Inflammatory macrophage treated with lipopolysaccharide for 4 hours (primary cell): ENCODE measurements around the gene KIF16B.

Source experiments
- DNase-seq: peaks from one replicate; pipeline ENCODE4 v3.0.0-alpha.2; 2020

KIF16B gene

GRCh38 chr20:16390991-16391390 is 182.3 kb downstream of the KIF16B start:
- DNase-seq = peak; percentile 73

- DNase-seq = no peak
Observed at GRCh38 chr20:16388731-16389130, 184.5 kb downstream of the KIF16B start.

- DNase-seq = peak; percentile 73
Observed at GRCh38 chr20:16387666-16388065, 185.6 kb downstream of the KIF16B start.

DNA sequence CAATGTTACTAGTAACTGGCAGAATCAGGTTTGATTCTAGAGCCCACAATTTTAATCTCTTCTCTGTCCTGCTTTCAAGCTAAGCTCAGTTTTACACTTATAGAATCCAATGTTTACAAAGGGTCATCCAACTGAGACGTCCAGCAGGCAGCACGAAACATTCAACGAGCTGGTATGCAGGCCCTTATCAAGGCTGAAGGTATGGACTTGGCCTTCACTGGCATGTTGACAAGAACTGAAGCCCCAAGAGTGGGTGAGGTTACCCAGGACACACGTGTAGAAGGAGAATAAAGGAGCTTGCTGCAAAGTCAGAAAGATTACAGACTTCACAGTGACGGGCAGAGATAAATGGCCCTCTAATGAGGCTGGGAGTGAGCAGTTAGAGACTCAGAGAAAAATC is 187.4 kb downstream of the KIF16B start:
- no peak for DNase-seq

DNA sequence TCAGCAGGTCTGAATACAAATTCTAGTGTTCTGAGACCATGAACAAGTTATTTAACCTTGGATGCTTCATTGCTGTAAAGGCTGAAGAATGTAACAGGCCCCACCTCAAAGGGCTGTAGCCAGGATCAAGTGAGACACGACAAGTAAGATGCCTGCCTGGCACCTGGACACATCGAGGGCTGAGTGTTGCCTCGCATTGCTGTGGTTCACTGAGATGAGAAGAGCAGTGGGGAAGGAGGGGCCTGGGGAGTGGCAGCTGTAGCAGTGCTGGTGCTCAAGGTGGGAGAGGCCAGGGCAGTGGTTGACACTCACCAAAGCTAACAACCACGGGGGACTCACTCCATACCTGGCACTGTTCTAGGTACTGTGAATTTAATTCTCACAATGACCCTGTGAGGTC is 187.8 kb downstream of the KIF16B start:
- no peak for DNase-seq

GRCh38 chr20:16381444-16381843 is 191.8 kb downstream of the KIF16B start:
- no peak for DNase-seq

DNA sequence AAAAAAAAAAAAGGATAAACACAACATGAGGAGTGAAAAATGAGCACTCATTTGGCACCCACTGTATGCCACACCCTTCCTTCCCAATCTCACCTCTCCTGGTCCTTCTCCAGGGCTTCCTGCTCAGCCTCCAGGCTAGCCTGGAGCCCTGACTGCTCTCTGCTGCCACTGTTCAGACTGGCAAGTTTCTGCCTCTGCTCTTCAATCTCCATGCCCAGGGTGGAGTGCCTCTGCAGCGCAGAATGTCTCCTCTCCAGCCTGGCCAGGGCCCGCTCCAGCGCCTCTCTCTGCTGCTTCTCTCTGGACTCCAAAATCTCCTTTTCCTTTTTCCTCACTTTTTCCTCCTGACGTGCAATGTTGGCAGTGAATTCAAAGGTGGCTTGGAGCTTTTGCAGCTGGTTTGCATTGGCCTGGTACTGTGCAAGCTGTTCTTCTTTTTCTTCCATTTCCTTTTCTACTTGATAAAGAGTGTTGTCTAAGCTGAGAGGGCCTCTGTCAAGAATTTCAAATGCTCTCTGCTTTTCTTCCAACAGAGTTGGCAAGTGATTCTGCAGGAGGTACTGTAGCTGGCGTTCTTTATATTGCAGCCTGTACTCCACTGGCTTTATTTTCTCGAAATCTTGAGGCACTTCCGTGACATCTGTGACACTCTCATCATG is 194.4 kb downstream of the KIF16B start:
- DNase-seq = no peak

- no peak for DNase-seq
Observed at GRCh38 chr20:16378122-16378521, 195.1 kb downstream of the KIF16B start.

DNA sequence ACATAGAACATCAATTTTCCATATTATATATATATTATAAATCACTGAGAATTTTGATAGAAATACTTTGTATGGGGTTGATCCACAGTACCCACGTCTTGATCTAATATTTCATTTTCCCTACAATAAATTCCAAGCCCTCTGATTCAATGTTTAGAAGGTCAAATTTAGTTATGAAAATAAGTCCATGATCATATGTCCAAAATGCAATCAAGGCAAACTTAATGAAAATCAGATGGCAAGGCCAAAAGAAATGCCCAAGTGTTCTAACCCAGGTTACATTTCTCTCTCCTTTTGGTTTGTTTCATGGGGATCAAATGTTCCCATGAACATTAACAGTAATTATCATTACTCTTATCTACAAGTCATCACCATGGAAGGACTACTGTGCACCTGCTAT is 203.8 kb downstream of the KIF16B start:
- no peak for DNase-seq

GRCh38 chr20:16368645-16369292 is 204.5 kb downstream of the KIF16B start:
- no peak for DNase-seq

DNA sequence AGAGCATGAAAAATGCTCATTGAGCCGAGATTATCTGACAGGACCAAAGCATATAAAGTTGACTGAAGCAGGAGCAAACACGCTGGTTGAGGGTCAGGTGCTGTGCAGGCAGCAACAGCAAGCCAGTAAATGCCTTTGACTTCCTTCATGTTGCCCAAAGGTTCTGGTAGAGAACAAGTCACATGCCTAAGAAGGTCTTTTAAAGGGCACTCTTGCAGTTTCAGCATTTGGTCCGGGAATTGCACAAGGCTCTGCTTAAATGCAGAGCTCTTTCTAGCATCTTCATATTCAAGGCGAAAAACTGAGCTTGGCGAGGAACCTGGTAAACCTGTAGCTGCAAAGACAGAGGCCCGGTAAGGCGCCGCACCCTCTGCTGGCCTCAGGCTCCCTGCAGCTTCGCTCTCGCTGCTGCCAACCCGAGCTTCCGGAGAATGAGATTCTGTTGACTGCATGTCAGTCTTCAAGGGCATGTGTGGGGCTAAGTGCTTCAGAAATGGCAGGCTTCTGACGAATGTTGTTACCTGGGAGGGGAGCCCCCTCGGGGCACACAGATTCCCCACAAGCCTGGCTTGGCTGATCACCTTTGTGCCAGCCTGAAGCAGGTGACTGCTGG is 205.2 kb downstream of the KIF16B start:
- no peak for DNase-seq

- DNase-seq = no peak
Observed at GRCh38 chr20:16366529-16366928, 206.7 kb downstream of the KIF16B start.

DNA sequence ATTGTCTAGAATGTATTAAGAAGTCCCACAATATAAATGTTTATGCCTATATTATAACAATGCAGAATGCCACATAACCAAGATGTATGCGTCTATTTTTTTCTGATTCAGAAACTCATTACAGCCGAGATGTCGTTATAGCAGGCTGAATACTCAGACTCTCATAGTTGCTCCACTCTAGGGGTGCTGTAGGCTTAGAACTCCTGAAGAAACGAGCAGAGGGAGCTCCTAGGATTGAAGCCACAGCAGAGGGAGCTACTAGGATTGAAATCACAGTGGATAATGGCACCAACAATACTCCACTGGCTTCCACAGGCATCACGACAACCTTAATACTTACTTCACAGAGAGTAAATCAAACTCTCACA is 208.9 kb downstream of the KIF16B start:
- no peak for DNase-seq

DNA sequence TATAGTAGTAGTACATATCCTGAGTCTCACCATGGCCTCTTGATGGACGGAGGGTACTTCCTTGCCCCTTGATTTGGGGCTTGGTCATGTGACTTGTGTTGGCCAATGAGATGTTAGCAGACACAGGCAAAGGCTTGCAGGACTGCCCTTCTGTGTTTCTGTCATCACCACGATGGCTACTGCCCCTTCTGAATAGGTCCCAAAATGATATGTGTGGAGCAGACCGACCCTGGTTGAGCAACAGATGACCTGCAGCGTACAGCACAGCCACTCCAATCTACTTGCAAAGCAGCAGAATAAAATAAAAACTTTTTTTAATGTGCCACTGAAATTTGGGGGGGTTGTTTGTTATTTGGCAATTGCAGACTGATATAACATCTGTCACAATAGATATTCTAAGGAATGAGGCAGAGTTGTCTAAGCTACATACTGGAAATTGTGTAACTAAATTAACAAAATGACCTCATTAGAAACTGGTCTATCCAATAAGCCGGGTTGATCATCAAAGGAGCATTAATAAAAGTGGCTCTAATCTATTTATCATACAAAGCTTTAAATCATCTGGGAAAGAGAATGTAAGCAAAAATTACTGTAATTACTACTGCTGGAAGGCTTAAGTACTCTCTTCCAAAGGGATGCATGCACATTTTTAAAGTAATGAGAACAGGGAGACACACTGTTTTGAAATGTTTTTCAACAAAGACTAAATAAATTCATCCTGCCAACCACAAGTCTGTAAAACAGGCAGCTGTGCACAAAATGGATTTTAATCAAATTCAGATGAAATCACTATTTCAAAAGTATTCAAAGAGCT is 209.5 kb downstream of the KIF16B start:
- DNase-seq = no peak

GRCh38 chr20:16362642-16363041 is 210.6 kb downstream of the KIF16B start:
- DNase-seq = no peak

DNA sequence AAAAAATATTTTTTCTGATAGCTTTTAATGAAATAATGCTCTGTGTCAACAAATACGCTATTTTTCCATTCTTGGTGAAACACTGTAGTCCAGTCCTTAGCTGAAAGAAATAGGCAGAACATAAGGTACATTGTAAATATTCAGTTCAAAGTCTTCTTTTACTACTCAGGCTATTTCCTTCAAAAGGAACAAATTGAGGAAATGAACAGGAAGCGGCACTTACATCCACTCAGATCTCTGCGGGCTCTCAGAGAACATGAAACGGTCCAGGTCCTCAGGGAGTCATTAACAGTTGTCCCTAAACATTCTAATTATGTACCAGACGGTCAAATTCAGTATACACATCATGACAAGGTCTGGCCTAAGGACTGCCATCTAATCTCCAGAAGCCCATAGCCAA is 212.6 kb downstream of the KIF16B start:
- no peak for DNase-seq

GRCh38 chr20:16353417-16353781 is 219.8 kb downstream of the KIF16B start:
- no peak for DNase-seq

DNA sequence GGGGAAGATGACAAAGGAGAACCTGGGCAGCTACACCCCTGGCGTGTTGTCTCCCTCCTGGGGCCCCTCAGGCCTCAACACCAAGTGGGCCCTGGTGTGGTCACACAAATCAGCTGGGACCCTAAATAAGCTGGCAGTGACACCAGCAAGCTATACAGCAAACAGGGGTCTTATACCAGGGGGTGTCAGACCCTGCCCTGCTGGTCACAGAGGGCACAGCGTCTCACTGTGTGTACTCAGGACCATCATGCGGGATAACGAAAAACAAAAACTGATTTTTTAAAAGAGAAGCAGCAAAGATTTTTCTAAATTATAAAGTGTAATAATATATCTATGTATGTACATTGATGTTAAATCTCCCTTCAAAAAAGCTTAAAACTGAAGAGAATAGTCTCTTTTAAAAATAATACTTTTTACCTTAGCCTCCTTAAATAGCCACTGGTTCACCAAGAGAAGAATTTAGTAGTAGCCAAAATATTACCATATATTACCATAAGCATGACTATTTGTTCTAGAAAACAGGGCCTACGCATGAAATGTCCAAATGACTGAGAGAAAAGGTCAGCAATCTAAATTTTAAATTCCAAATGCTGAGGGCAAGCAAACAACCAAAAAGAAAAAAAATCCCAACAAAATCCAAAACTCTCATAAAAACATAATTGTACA is 220.4 kb downstream of the KIF16B start:
- no peak for DNase-seq

GRCh38 chr20:16352321-16352720 is 220.9 kb downstream of the KIF16B start:
- no peak for DNase-seq

- no peak for DNase-seq
Observed at GRCh38 chr20:16351415-16351814, 221.8 kb downstream of the KIF16B start.

DNA sequence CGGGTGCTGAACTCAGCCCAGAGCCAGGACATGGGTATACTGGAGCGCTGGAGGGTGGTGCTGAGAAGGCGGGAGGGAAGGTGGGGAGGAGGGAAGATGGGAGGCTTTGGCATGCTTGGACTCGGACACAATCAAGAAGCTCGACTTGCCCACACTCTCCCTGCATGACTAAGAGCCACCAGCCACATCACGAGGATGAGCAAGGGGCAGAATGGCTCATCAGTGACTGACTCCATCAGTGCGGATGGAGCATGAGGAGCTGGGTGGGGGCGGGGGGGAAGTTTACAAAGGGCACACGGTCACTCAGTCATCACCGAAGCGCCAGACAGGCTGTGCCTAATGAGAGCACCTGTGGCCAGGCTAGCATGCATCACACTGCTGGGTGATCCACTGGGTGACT is 222.8 kb downstream of the KIF16B start:
- DNase-seq = peak; percentile 4

DNA sequence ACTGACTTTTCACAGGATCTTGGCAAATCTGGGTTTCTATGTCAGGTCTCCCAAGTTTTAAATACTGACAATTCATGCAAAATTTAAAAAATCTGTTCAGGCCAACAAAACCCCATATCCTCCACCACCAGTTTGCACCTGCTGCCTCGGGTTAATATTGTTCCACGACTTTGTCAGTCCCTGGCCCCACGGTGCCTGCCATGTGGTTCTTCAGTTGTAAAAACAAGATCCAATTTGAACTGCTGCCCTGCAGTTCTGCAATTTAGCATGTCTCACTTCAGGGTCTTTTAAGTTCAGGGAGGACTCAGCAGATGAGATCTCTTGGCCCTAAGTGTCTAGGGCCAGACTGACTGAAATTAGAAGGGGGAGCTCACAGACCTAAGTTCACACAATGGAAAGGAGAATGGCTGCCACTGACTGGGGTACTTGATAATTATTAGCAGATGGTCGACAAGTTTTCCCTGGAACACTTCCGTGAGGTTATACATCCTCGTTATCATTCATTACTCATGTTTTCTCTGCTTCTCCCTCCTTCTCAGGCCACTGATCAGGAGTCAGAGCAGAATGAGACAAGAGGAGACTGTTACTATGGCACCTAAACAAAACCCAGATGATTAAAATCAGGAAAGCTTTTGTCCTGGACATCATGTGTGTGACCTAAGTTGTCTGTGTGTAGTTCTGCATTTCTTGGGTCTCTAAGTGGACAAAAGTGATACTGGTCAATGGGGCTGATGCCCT is 223.6 kb downstream of the KIF16B start:
- no peak for DNase-seq

DNA sequence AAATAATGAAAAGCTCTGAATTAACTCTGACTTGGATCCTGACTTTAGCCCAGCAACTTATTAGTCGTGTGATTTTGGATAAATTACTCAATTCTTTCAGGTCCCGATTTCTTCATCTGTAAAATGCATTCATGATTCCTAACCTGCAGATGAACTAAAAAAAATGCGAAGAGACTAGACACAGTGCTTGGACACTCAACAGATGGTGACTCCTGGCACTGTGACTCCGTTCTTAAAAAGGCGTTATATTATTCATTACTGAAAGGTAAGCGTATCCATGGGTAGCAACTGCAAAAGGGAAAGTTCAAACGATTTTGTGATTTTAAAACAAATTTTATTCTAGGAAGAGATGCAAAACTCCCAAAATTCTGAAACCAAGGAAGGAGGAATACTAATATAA is 226.3 kb downstream of the KIF16B start:
- DNase-seq = no peak
